HepG2 (cell line): ENCODE results near the gene HYOU1. TPM values are rescaled to one million over a fixed set of nuclear protein-coding genes. Genes with fewer than 3 reads are reported as not detected.

Experiments used
- ATAC-seq: fragments of 200-7000 bp; cut with Tn5 transposase; 3 replicates; pipeline ENCODE4 v1.9.1; 2020; ENCODE audit warnings: mild to moderate bottlenecking, moderate library complexity
- BruUV-seq: library from RNA; stranded (reverse); fragments of 400-500 nt; replicated peaks from 2 replicates; lab custom pipeline; 2021; lab: Mats Ljungman, UMichigan
- CTCF ChIA-PET: fragments of 300-600 bp; formaldehyde crosslinking; extraction: SDS; loops from one replicate; lab custom pipeline; 2021; ENCODE audit warnings: low total read pairs, inconsistent platforms, low intra/inter-chr PET ratio; lab: Yijun Ruan, JAX
- POLR2A ChIA-PET: fragments of 350-600 bp; sonication (Branson Sonifier 250); formaldehyde crosslinking; loops from one replicate; lab custom pipeline; 2020; ENCODE audit warnings: antibody characterized with exemption, inconsistent platforms; lab: Yijun Ruan, JAX
- DNase-seq: peaks from one replicate; pipeline ENCODE4 v3.0.0-alpha.2; 2015; ENCODE audit warnings: low spot score
- FAIRE-seq: peaks from 3 replicates; lab custom pipeline; 2011; peaks lifted over from hg19 to GRCh38; lab: Jason Lieb, UNC
- H2AFZ ChIP-seq: one replicate; pipeline ENCODE4 v1.6.1; 2011; ENCODE audit warnings: low read length, inconsistent platforms
- H3K27ac ChIP-seq: fragments of 300-600 bp; 3 replicates; pipeline ENCODE4 v1.8.0; 2011; ENCODE audit warnings: mixed run types, mild to moderate bottlenecking, mixed read lengths, low read length, inconsistent platforms; ENCODE audit not compliant: insufficient read depth; ENCODE audit errors: extremely low read length
- H3K27me3 ChIP-seq, 2 experiments: fragments of 200-600 bp in 1 of 2; 2 replicates in 1 of 2; 3 replicates in 1 of 2; pipeline versions ENCODE4 v1.6.0 to v1.8.0; 2011; ENCODE audit warnings: low read length in 2 of 2, mild to moderate bottlenecking in 2 of 2, moderate library complexity in 2 of 2, inconsistent platforms in 1 of 2; ENCODE audit not compliant: insufficient read depth in 2 of 2, control insufficient read depth in 1 of 2
- H3K36me3 ChIP-seq, 2 experiments: fragments of 200-600 bp in 1 of 2; replicated peaks in 1 of 2; 2 replicates in 1 of 2; 3 replicates in 1 of 2; pipeline versions ENCODE4 v1.5.1 to v1.8.0; 2011; ENCODE audit warnings: low read length in 2 of 2, inconsistent platforms in 1 of 2; ENCODE audit not compliant: insufficient read depth in 2 of 2, control insufficient read depth in 1 of 2
- H3K4me1 ChIP-seq: 2 replicates; pipeline ENCODE4 v1.5.1; 2012; ENCODE audit warnings: low read length, inconsistent platforms; ENCODE audit not compliant: insufficient read depth
- H3K4me2 ChIP-seq: 2 replicates; pipeline ENCODE4 v1.6.0; 2011; ENCODE audit warnings: low read depth, low read length, inconsistent platforms
- H3K4me3 ChIP-seq, 3 experiments: fragments of 200-600 bp in 1 of 3; sonication (generic), shearing (Covaris generic) in 1 of 3; replicated peaks in 1 of 3; 2 replicates each; pipeline ENCODE4 v1.5.1; 2011 to 2016; ENCODE audit warnings: low read length in 3 of 3, inconsistent platforms in 2 of 3, low read depth in 2 of 3, mild to moderate bottlenecking in 2 of 3, control low read depth in 1 of 3, mixed read lengths in 1 of 3; ENCODE audit not compliant: insufficient read depth in 1 of 3
- H3K79me2 ChIP-seq: one replicate; pipeline ENCODE4 v1.6.1; 2011; ENCODE audit warnings: low read length, inconsistent platforms; ENCODE audit not compliant: insufficient read depth
- H3K9ac ChIP-seq: 2 replicates; pipeline ENCODE4 v1.6.0; 2011; ENCODE audit warnings: mild to moderate bottlenecking, low read depth, low read length, inconsistent platforms; ENCODE audit not compliant: insufficient read depth
- H3K9me3 ChIP-seq: 2 replicates; pipeline ENCODE4 v1.5.1; 2012; ENCODE audit warnings: mild to moderate bottlenecking, low read length
- H4K20me1 ChIP-seq: 2 replicates; pipeline ENCODE4 v1.6.0; 2011; ENCODE audit warnings: inconsistent platforms, mild to moderate bottlenecking, low read length, moderate library complexity; ENCODE audit not compliant: insufficient read depth
- ATF7 ChIP-seq, 2 experiments: fragments of 450-650 bp in 1 of 2; sonication (generic) in 1 of 2; formaldehyde crosslinking in 1 of 2; IDR thresholded peaks; 2 replicates each; pipeline versions ENCODE4 v1.4.0 to v1.6.1; 2016 to 2020; ENCODE audit warnings: antibody characterized with exemption in 1 of 2, mild to moderate bottlenecking in 1 of 2, missing genetic modification reagents in 1 of 2
- CENPBD1 ChIP-seq: sonication (generic); formaldehyde crosslinking; IDR thresholded peaks from 2 replicates; pipeline ENCODE4 v1.8.0; 2022; ENCODE audit warnings: missing genetic modification reagents, low read depth, mild to moderate bottlenecking, borderline replicate concordance
- HHEX ChIP-seq: IDR thresholded peaks from 2 replicates; pipeline ENCODE4 v1.6.1; 2016; ENCODE audit warnings: control low read depth
- KLF15 ChIP-seq: sonication (generic); formaldehyde crosslinking; IDR thresholded peaks from 2 replicates; pipeline ENCODE4 v1.8.1; 2023; ENCODE audit warnings: borderline replicate concordance, mild to moderate bottlenecking, inconsistent platforms, missing genetic modification reagents, mixed read lengths
- POGZ ChIP-seq: sonication (generic); formaldehyde crosslinking; IDR thresholded peaks from 2 replicates; pipeline ENCODE4 v1.4.0; 2020; ENCODE audit warnings: mild to moderate bottlenecking, missing genetic modification reagents
- POLR2G ChIP-seq: fragments of 200-400 bp; formaldehyde crosslinking; IDR thresholded peaks from 2 replicates; pipeline ENCODE4 v1.6.1; 2018; ENCODE audit warnings: mild to moderate bottlenecking, low read depth, low read length, moderate library complexity
- RAD21 ChIP-seq: fragments of 450-650 bp; formaldehyde crosslinking; IDR thresholded peaks from 2 replicates; pipeline ENCODE4 v1.5.0; 2020; ENCODE audit warnings: mild to moderate bottlenecking
- RELA ChIP-seq: sonication (generic); formaldehyde crosslinking; IDR thresholded peaks from 2 replicates; pipeline ENCODE4 v1.4.0; 2020; ENCODE audit warnings: missing genetic modification reagents
- SRSF1 ChIP-seq: fragments of 200-400 bp; formaldehyde crosslinking; optimal IDR thresholded peaks from 2 replicates; pipeline ENCODE3; 2017; ENCODE audit warnings: mild to moderate bottlenecking, low read depth, low read length, moderate library complexity
- ZNF367 ChIP-seq: sonication (generic); formaldehyde crosslinking; IDR thresholded peaks from 2 replicates; pipeline ENCODE4 v1.4.0; 2020; ENCODE audit warnings: missing genetic modification reagents, borderline replicate concordance
- ZNF747 ChIP-seq: sonication (generic); formaldehyde crosslinking; IDR thresholded peaks from 2 replicates; pipeline ENCODE4 v1.8.1; 2023; ENCODE audit warnings: missing genetic modification reagents, mild to moderate bottlenecking, borderline replicate concordance
- WGBS: methylation state at CpG from one replicate; pipeline ENCODE4 v1.1.6; 2017; ENCODE audit warnings: low lambda C conversion rate; 5-methylcytosine and 5-hydroxymethylcytosine counted together
- in situ Hi-C: cut with HindIII; loops from 2 replicates; pipeline ENCODE4 v1.10.0; 2017; ENCODE audit warnings: low pct_unique_long_range_greater_than_20kb; ENCODE audit not compliant: extremely low pct_ligation_motif_present
- intact Hi-C: fragments of 100-400 bp; cut with micrococcal nuclease; formaldehyde crosslinking; loops from one replicate; pipeline ENCODE4 v1.10.0; 2022; ENCODE audit not compliant: unreplicated experiment
- polyA plus RNA-seq, 8 experiments: library from polyadenylated mRNA; depleted of rRNA in 3 of 8; stranded (reverse) in 7 of 8; unstranded in 1 of 8; fragments of >200 nt; fragmentation: Illumina TruSeq in 4 of 8; extraction: Trizol in 4 of 8; gene quantifications; 2 replicates each; pipeline versions ENCODE4 v1.2.1 to v1.2.3, GENCODE V29; 2011 to 2016; ENCODE audit warnings: low read depth in 4 of 8, missing spikeins in 1 of 8, mixed read lengths in 1 of 8; ENCODE audit not compliant: insufficient read depth in 1 of 8
- total RNA-seq, 5 experiments: library from RNA; depleted of rRNA; stranded (reverse); fragments of >200 nt; fragmentation: Illumina TruSeq; extraction: Trizol; gene quantifications; 2 replicates each; pipeline ENCODE4 v1.2.3, GENCODE V29; 2016; ENCODE audit warnings: low read depth in 1 of 5

The HYOU1 gene
- total and polyA plus RNA-seq, 2 of the 13 experiments (the other 11 are each of a cell fraction or from before 2014, with no cell fraction given): 127 to 155 TPM

GRCh38 chr11:119088406-119088805 is 31.4 kb upstream of the HYOU1 start (continued):
- no peak for TF ChIP-seq POGZ (CRISPR knock-in tag)

- no peak overlapping the region for H3K4me2 ChIP-seq
- in situ Hi-C loops (no loop called here), intact Hi-C loops (no loop called here)
- peaks cover 0 to 17% of the 10 kb centered on the region in 2 experiments; a peak in 4 of 5 replicates for H3K36me3 ChIP-seq
- ChIA-PET CTCF (no interaction called here), POLR2A (interaction anchor here (2.0 to 3.8 kb wide), 2 partner anchors 7 to 20 kb away, joined by 5 to 109 read pairs; partner anchors contain the start of gene VPS11)
- H3K27ac ChIP-seq: peak overlapping the region; percentile 12
- 0 out of 2 replicates have a peak overlapping the region, but pooled peaks have one; percentile 0 for H3K9ac ChIP-seq
- no peak for TF ChIP-seq CENPBD1 (CRISPR knock-in tag)
- TF ChIP-seq RAD21 (CRISPR knock-in tag): no peak
- TF ChIP-seq POLR2G: peak; percentile 19; the same call in 1 of the 2 replicates
- no peak for TF ChIP-seq ZNF367 (CRISPR knock-in tag)
- H3K79me2 ChIP-seq: peaks cover 20% of the 10 kb centered on the region
- H3K9me3 ChIP-seq: no peaks in the 10 kb centered on the region
- FAIRE-seq (no peak), ATAC-seq (no peak), DNase-seq (no peak)
- H3K4me3 ChIP-seq: no peak overlapping the region
- no TSS peak for BruUV-seq
- peaks cover 1% of the 10 kb centered on the region; the same call in 1 of the 2 replicates for H4K20me1 ChIP-seq
- no peak overlapping the region for H2AFZ ChIP-seq
- H3K27me3 ChIP-seq: no peaks in the 10 kb centered on the region; a peak in 1 of 5 replicates
- H3K4me1 ChIP-seq: peaks cover 49% of the 10 kb centered on the region
- WGBS: 100% methylated on average over 1 of the region's 2 CpGs
Observed at GRCh38 chr11:119087747-119088241, 30.8 kb upstream of the HYOU1 start.

GRCh38 chr11:119087123-119087522 is 30.1 kb upstream of the HYOU1 start:
- ATAC-seq (no peak), FAIRE-seq (no peak), DNase-seq (no peak)
- 0 out of 2 replicates have a peak overlapping the region, but pooled peaks have one; percentile 16 for H3K4me2 ChIP-seq
- no TSS peak for BruUV-seq
- in situ Hi-C loops (no loop called here), intact Hi-C loops (no loop called here)
- no peak for TF ChIP-seq RELA (CRISPR knock-in tag)
- no peak for TF ChIP-seq ZNF747
- TF ChIP-seq KLF15: no peak
- no peak for TF ChIP-seq ATF7 (IDR thresholded peaks at IDR 0.05)
- TF ChIP-seq ATF7 (CRISPR knock-in tag; IDR thresholded peaks at IDR 0.05): no peak
- no peak for TF ChIP-seq HHEX
- TF ChIP-seq SRSF1: no peak
- peaks cover 14% of the 10 kb centered on the region for H3K79me2 ChIP-seq
- H3K27me3 ChIP-seq: no peaks in the 10 kb centered on the region; a peak in 1 of 5 replicates
- H2AFZ ChIP-seq: no peak overlapping the region
- no peaks in the 10 kb centered on the region for H3K9me3 ChIP-seq
- peaks cover 0 to 10% of the 10 kb centered on the region in 2 experiments for H3K36me3 ChIP-seq
- no peaks in the 10 kb centered on the region for H4K20me1 ChIP-seq
- WGBS: 87% methylated on average over 6 of the region's 6 CpGs
- no peak overlapping the region for H3K4me3 ChIP-seq
- peaks cover 42% of the 10 kb centered on the region for H3K4me1 ChIP-seq
- ChIA-PET CTCF (no interaction called here), POLR2A (interaction anchor here (1.4 to 3.8 kb wide), 3 partner anchors 8 to 44 kb away, joined by 4 to 109 read pairs (median 5); partner anchors contain the start of gene VPS11)
- H3K9ac ChIP-seq: peak overlapping the region; percentile 0; the same call in 1 of the 2 replicates
- peak overlapping the region; percentile 12 for H3K27ac ChIP-seq
